SK-N-SH (cell line): ENCODE results near the gene MED22. TPM values are rescaled to one million over a fixed set of nuclear protein-coding genes. Genes with fewer than 3 reads are reported as not detected.

Experiments used
- CTCF ChIA-PET: fragments of 300-600, 350-600 bp; formaldehyde crosslinking; extraction: SDS; loops from one replicate; lab custom pipeline; 2021; lab: Yijun Ruan, JAX
- POLR2A ChIA-PET: fragments of 350-600 bp; sonication (Branson Sonifier 250); formaldehyde crosslinking; extraction: SDS; loops from one replicate; lab custom pipeline; 2020; ENCODE audit warnings: antibody characterized with exemption, inconsistent platforms; lab: Yijun Ruan, JAX
- DNase-seq: peaks from one replicate; pipeline ENCODE4 v3.0.0; 2012
- H2AFZ ChIP-seq: fragments of 200-600 bp; sonication (generic); 2 replicates; pipeline ENCODE4 v1.8.1; 2016; ENCODE audit warnings: antibody characterized with exemption, mild to moderate bottlenecking, low read depth
- H3F3A ChIP-seq: fragments of 200-600 bp; sonication (generic); replicated peaks from 2 replicates; pipeline ENCODE3; 2016; ENCODE audit warnings: antibody characterized with exemption, mild to moderate bottlenecking; ENCODE audit not compliant: insufficient read depth
- H3K27ac ChIP-seq, 2 experiments: fragments of 200-500 bp in 1 of 2; fragments of 200-600 bp in 1 of 2; sonication (Bioruptor generic) in 1 of 2; sonication (generic), shearing (Covaris generic) in 1 of 2; 2 replicates each; pipeline versions ENCODE4 v1.5.1 to v1.6.1; 2014 to 2016; ENCODE audit warnings: low read depth in 2 of 2, inconsistent platforms in 1 of 2, low read length in 1 of 2, mild to moderate bottlenecking in 1 of 2, mixed read lengths in 1 of 2
- H3K27me3 ChIP-seq: fragments of 200-600 bp; sonication (generic), shearing (Covaris generic); 2 replicates; pipeline ENCODE4 v1.6.1; 2016; ENCODE audit warnings: mixed run types; ENCODE audit not compliant: insufficient read depth
- H3K36me3 ChIP-seq, 2 experiments: fragments of 200-500 bp in 1 of 2; fragments of 200-600 bp in 1 of 2; sonication (Bioruptor generic) in 1 of 2; sonication (generic) in 1 of 2; replicated peaks in 1 of 2; 2 replicates each; pipeline versions ENCODE3 to v1.5.1; 2014 to 2016; ENCODE audit warnings: low read length in 1 of 2, mild to moderate bottlenecking in 1 of 2; ENCODE audit not compliant: insufficient read depth in 2 of 2, control insufficient read depth in 1 of 2
- H3K4me1 ChIP-seq, 2 experiments: fragments of 200-500 bp in 1 of 2; fragments of 200-600 bp in 1 of 2; sonication (Bioruptor generic) in 1 of 2; sonication (generic), shearing (Covaris generic) in 1 of 2; 2 replicates each; pipeline versions ENCODE4 v1.5.1 to v1.6.1; 2014 to 2016; ENCODE audit warnings: low read depth in 1 of 2, low read length in 1 of 2, mixed run types in 1 of 2; ENCODE audit not compliant: insufficient read depth in 2 of 2, control insufficient read depth in 1 of 2
- H3K4me2 ChIP-seq: fragments of 200-600 bp; sonication (generic), shearing (Covaris generic); 2 replicates; pipeline ENCODE4 v1.6.1; 2017; ENCODE audit warnings: mixed run types
- H3K4me3 ChIP-seq, 2 experiments: fragments of 200-500 bp in 1 of 2; fragments of 200-600 bp in 1 of 2; sonication (Bioruptor generic) in 1 of 2; sonication (generic), shearing (Covaris generic) in 1 of 2; 2 replicates each; pipeline versions ENCODE4 v1.5.1 to v1.8.1; 2014 to 2016; ENCODE audit warnings: low read depth in 2 of 2, inconsistent platforms in 1 of 2, low read length in 1 of 2, mild to moderate bottlenecking in 1 of 2, mixed read lengths in 1 of 2, moderate library complexity in 1 of 2
- H3K79me2 ChIP-seq: fragments of 200-600 bp; sonication (generic); 2 replicates; pipeline ENCODE4 v1.8.1; 2017; ENCODE audit warnings: mild to moderate bottlenecking; ENCODE audit not compliant: insufficient read depth
- H3K9ac ChIP-seq: fragments of 200-600 bp; sonication (generic); 2 replicates; pipeline ENCODE4 v1.6.1; 2017; ENCODE audit warnings: mixed run types
- H3K9me2 ChIP-seq: fragments of 200-600 bp; sonication (generic); 2 replicates; pipeline ENCODE4 v1.6.1; 2017; ENCODE audit warnings: mixed run types
- H3K9me3 ChIP-seq: fragments of 200-600 bp; sonication (generic); 2 replicates; pipeline ENCODE4 v1.6.1; 2017; ENCODE audit warnings: mixed run types, mild to moderate bottlenecking, moderate library complexity
- H4K20me1 ChIP-seq: fragments of 200-600 bp; sonication (generic); 2 replicates; pipeline ENCODE4 v1.6.1; 2017; ENCODE audit warnings: mild to moderate bottlenecking, mixed run types; ENCODE audit not compliant: insufficient read depth
- CTCF ChIP-seq: fragments of 200-600 bp; sonication (generic); IDR thresholded peaks from 2 replicates; pipeline ENCODE4 v1.6.1; 2017; ENCODE audit warnings: antibody characterized with exemption, mild to moderate bottlenecking, moderate library complexity
- ELF1 ChIP-seq: IDR thresholded peaks from 2 replicates; pipeline ENCODE4 v1.4.0; 2012
- EP300 ChIP-seq, 2 experiments: IDR thresholded peaks; 2 replicates each; pipeline versions ENCODE4 v1.4.0 to v1.6.1; 2012; ENCODE audit warnings: borderline replicate concordance in 1 of 2, low read depth in 1 of 2, low read length in 1 of 2
- EZH2phosphoT487 ChIP-seq: fragments of 200-600 bp; sonication (generic); IDR thresholded peaks from 2 replicates; pipeline ENCODE4 v1.6.1; 2017; ENCODE audit warnings: low read depth, mixed run types, mild to moderate bottlenecking, antibody characterized with exemption, moderate library complexity, borderline replicate concordance
- FOSL2 ChIP-seq: IDR thresholded peaks from 2 replicates; pipeline ENCODE4 v1.4.0; 2012; ENCODE audit warnings: low read depth, mild to moderate bottlenecking, moderate library complexity, borderline replicate concordance
- FOXJ3 ChIP-seq: sonication (generic); formaldehyde crosslinking; IDR thresholded peaks from 2 replicates; pipeline ENCODE4 v1.5.1; 2020; ENCODE audit warnings: mild to moderate bottlenecking, missing genetic modification reagents
- FOXM1 ChIP-seq: IDR thresholded peaks from 2 replicates; pipeline ENCODE4 v1.4.0; 2012; ENCODE audit warnings: low read depth, mild to moderate bottlenecking
- GABPA ChIP-seq: IDR thresholded peaks from 2 replicates; pipeline ENCODE4 v1.4.0; 2012; ENCODE audit warnings: low read depth, mild to moderate bottlenecking
- GATA2 ChIP-seq: sonication (generic); formaldehyde crosslinking; IDR thresholded peaks from 2 replicates; pipeline ENCODE4 v1.5.0; 2020; ENCODE audit warnings: mild to moderate bottlenecking, missing genetic modification reagents
- MAX ChIP-seq: IDR thresholded peaks from 2 replicates; pipeline ENCODE4 v1.4.0; 2012; ENCODE audit warnings: low read depth
- MEF2A ChIP-seq: IDR thresholded peaks from 2 replicates; pipeline ENCODE4 v1.4.0; 2012; ENCODE audit warnings: low read depth, borderline replicate concordance
- NRF1 ChIP-seq: IDR thresholded peaks from 2 replicates; pipeline ENCODE4 v1.6.1; 2012; ENCODE audit warnings: low read depth, mild to moderate bottlenecking, low read length
- POLR2AphosphoS5 ChIP-seq: IDR thresholded peaks from 2 replicates; pipeline ENCODE4 v1.6.1; 2012; ENCODE audit warnings: low read depth, low read length
- RCOR1 ChIP-seq: fragments of 150-350 bp; IDR thresholded peaks from 2 replicates; pipeline ENCODE4 v1.6.1; 2017; ENCODE audit warnings: antibody characterized with exemption, low read length
- REST ChIP-seq: IDR thresholded peaks from 2 replicates; pipeline ENCODE4 v1.6.1; 2012; ENCODE audit warnings: mild to moderate bottlenecking, low read depth, low read length, moderate library complexity
- SIN3A ChIP-seq: IDR thresholded peaks from 2 replicates; pipeline ENCODE4 v1.6.1; 2012; ENCODE audit warnings: low read depth, mild to moderate bottlenecking, low read length, moderate library complexity, borderline replicate concordance
- TAF1 ChIP-seq: IDR thresholded peaks from 2 replicates; pipeline ENCODE4 v1.6.1; 2012; ENCODE audit warnings: low read depth, mild to moderate bottlenecking, low read length, moderate library complexity, borderline replicate concordance
- WGBS: methylation state at CpG from one replicate; pipeline ENCODE4 v1.1.6; 2017; ENCODE audit warnings: low lambda C conversion rate; 5-methylcytosine and 5-hydroxymethylcytosine counted together
- polyA plus RNA-seq, 3 experiments: library from polyadenylated mRNA; depleted of rRNA; stranded (reverse); fragments of >200 nt; gene quantifications; 2 replicates each; pipeline ENCODE4 v1.2.3, GENCODE V29; 2012

Gene MED22
- polyA plus RNA-seq, 1 of the 3 experiments (the other 2 are of a cell fraction), result 27.9 TPM

- TF ChIP-seq MAX (no peak), RCOR1 (no peak), FOXJ3 (CRISPR knock-in tag) (no peak), REST (no peak), GATA2 (CRISPR knock-in tag) (no peak), SIN3A (no peak), FOXM1 (no peak), EZH2phosphoT487 (no peak)
- H3K9ac ChIP-seq, result no peak overlapping the region
- peaks cover 51% of the 10 kb centered on the region for H3K79me2 ChIP-seq
- peaks cover 29% of the 10 kb centered on the region for H4K20me1 ChIP-seq
- no peaks in the 10 kb centered on the region for H3K27me3 ChIP-seq
- peaks cover 12% of the 10 kb centered on the region for H3F3A ChIP-seq
- peaks cover 8 to 27% of the 10 kb centered on the region in 2 experiments; a peak in 2 of 4 replicates for H3K4me1 ChIP-seq
- H3K27ac ChIP-seq, result no peak overlapping the region
- WGBS, result 85% methylated on average over 5 of the region's 6 CpGs
- H3K36me3 ChIP-seq, result peaks cover 34 to 68% of the 10 kb centered on the region in 2 experiments
- no peak overlapping the region for H3K4me2 ChIP-seq
- ChIA-PET CTCF (interaction anchor here (1.1 kb wide), 1 partner anchor 159 kb away, joined by 3 read pairs; no protein-coding TSS in a partner anchor), POLR2A (interaction anchor here (1.5 kb wide), 1 partner anchor 9 kb away, joined by 4 read pairs; no protein-coding TSS in a partner anchor)
- no peak overlapping the region for H2AFZ ChIP-seq
- no peak overlapping the region for H3K4me3 ChIP-seq
- H3K9me2 ChIP-seq, result no peaks in the 10 kb centered on the region
- no peaks in the 10 kb centered on the region for H3K9me3 ChIP-seq
- DNase-seq, result no peak
These were observed 2.3 kb downstream of the MED22 start for GRCh38 chr9:133345596-133345995.

- H4K20me1 ChIP-seq, result peaks cover 23% of the 10 kb centered on the region
- no peak overlapping the region for H3K4me3 ChIP-seq
- H3K27ac ChIP-seq, result no peak overlapping the region
- WGBS, result 97% methylated on average over 12 of the region's 12 CpGs
- no peak for TF ChIP-seq FOSL2
- no peak for TF ChIP-seq ELF1
- TF ChIP-seq TAF1, result no peak
- no peak for TF ChIP-seq RCOR1
- no peak for TF ChIP-seq NRF1
- no peak for TF ChIP-seq SIN3A
- TF ChIP-seq GABPA, result no peak
- no peak for TF ChIP-seq EP300 (IDR thresholded peaks at IDR 0.05; ENCODE audit: borderline replicate concordance in 1 of 2, low read depth in 1 of 2, low read length in 1 of 2)
- TF ChIP-seq CTCF, result no peak
- TF ChIP-seq POLR2AphosphoS5, result no peak
- no peak for TF ChIP-seq MEF2A
- TF ChIP-seq REST, result no peak
- H3F3A ChIP-seq, result peaks cover 6% of the 10 kb centered on the region
- peaks cover 28 to 68% of the 10 kb centered on the region in 2 experiments for H3K36me3 ChIP-seq
- no peaks in the 10 kb centered on the region for H3K27me3 ChIP-seq
- CTCF ChIA-PET, result interaction anchor here (1.1 kb wide), 1 partner anchor 25 kb away, joined by 3 read pairs; no protein-coding TSS in a partner anchor
- H3K4me2 ChIP-seq, result no peak overlapping the region
- no peak for DNase-seq
- POLR2A ChIA-PET, result no interaction called here
- no peaks in the 10 kb centered on the region for H3K9me3 ChIP-seq
- H3K79me2 ChIP-seq, result peaks cover 45% of the 10 kb centered on the region
- H3K9ac ChIP-seq, result no peak overlapping the region
- H2AFZ ChIP-seq, result no peak overlapping the region
- peaks cover 6 to 21% of the 10 kb centered on the region in 2 experiments; a peak in 2 of 4 replicates for H3K4me1 ChIP-seq
- no peaks in the 10 kb centered on the region for H3K9me2 ChIP-seq
These were observed 3.0 kb downstream of the MED22 start for GRCh38 chr9:133344979-133345378.
